Stimulated activated CD4-positive, alpha-beta T cell treated with anti-CD3 and anti-CD28 coated beads, TNF-alpha, amount 100 ng/mL, for 24 hours (primary cell): Measurements from ENCODE around the gene VEGFD.

ENCODE experiments used
- DNase-seq, 3 experiments: peaks; one replicate each; pipeline ENCODE4 v3.0.0-alpha.2; 2020; ENCODE audit warnings: low read depth in 3 of 3

VEGFD gene

GRCh38 chrX:15384304-15384703, at the start of gene VEGFD:
VEGFD (minus strand) TSS chrX:15384413; CDS start chrX:15383946, 467 bp downstream.
- no peak for DNase-seq

GRCh38 chrX:15430584-15430983, 46.4 kb upstream of the VEGFD start:
- no peak for DNase-seq

- DNase-seq, result no peak
Observed at GRCh38 chrX:15430076-15430475, 45.9 kb upstream of the VEGFD start.

- DNase-seq, result no peak
Observed at GRCh38 chrX:15425024-15425423, 40.8 kb upstream of the VEGFD start.

GRCh38 chrX:15418707-15419181, 34.5 kb upstream of the VEGFD start:
- DNase-seq, result no peak

- DNase-seq, result no peak
Observed at GRCh38 chrX:15418041-15418706, 34.0 kb upstream of the VEGFD start.

- no peak for DNase-seq
Observed at GRCh38 chrX:15416133-15416993, 32.1 kb upstream of the VEGFD start.

GRCh38 chrX:15413101-15413500, 28.9 kb upstream of the VEGFD start:
- DNase-seq, result no peak

- DNase-seq, result no peak
Observed at GRCh38 chrX:15410947-15411346, 26.7 kb upstream of the VEGFD start.

GRCh38 chrX:15410430-15410829, 26.2 kb upstream of the VEGFD start:
- DNase-seq, result no peak

GRCh38 chrX:15405846-15406245, 21.6 kb upstream of the VEGFD start:
- DNase-seq, result no peak

GRCh38 chrX:15404401-15405096, 20.3 kb upstream of the VEGFD start:
- no peak for DNase-seq

- no peak for DNase-seq
Observed at GRCh38 chrX:15401378-15401777, 17.2 kb upstream of the VEGFD start.

GRCh38 chrX:15399962-15400391, 15.8 kb upstream of the VEGFD start:
- no peak for DNase-seq

- DNase-seq, result no peak
Observed at GRCh38 chrX:15398874-15399273, 14.7 kb upstream of the VEGFD start.

GRCh38 chrX:15395789-15396188, 11.6 kb upstream of the VEGFD start:
- DNase-seq, result no peak

GRCh38 chrX:15391850-15392249, 7.6 kb upstream of the VEGFD start:
- DNase-seq, result no peak

GRCh38 chrX:15382813-15383212, 1.4 kb downstream of the VEGFD start:
- DNase-seq, result no peak

- no peak for DNase-seq
Observed at GRCh38 chrX:15376956-15377355, 7.3 kb downstream of the VEGFD start.

- DNase-seq, result no peak
Observed at GRCh38 chrX:15373976-15374375, 10.2 kb downstream of the VEGFD start.

- DNase-seq, result no peak
Observed at GRCh38 chrX:15366506-15367352, 17.5 kb downstream of the VEGFD start.
